Measurements from ENCODE around the gene PTGDR2.
"Not testable (repeated sequence)": the region's sequence is repeated elsewhere in the genome, so short reads cannot be mapped to it uniquely, and the experiment has no call there.

PTGDR2 gene

DNA sequence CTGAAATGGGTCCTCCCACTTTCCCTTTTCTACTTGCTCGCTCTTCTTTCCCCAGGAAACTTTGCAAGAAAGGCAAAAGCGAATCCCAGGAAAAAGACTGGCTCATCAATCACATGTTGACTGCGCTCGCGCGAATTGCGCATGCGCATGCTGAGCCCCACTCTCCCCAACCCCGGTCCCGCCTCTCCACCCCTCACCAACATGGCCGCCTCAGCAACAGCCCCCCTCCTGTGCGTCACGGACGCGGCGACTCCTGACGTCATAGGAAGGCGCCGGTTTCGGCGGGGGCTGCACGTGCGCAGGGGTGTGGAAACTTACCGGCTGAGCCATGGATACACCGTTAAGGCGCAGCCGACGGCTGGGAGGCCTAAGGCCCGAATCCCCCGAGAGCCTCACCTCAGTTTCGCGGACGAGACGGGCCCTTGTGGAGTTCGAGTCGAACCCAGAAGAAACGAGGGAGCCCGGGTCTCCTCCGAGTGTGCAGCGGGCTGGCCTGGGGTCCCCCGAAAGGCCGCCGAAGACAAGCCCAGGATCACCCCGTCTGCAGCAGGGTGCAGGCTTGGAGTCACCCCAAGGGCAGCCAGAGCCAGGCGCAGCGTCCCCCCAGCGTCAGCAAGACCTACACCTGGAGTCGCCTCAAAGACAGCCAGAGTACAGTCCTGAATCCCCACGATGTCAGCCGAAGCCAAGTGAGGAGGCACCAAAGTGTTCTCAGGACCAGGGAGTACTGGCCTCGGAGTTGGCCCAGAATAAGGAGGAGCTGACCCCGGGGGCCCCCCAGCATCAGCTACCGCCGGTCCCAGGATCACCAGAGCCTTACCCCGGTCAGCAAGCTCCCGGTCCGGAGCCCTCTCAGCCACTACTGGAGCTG lies 13.7 kb downstream of the PTGDR2 start, which contains the start of gene CCDC86:
Gene CCDC86, plus strand, starts transcription at position 317 of the 871 bp plus-strand sequence. Its CDS starts 12 bp downstream, at position 329.
- DNase-seq = peak; percentile 98

DNA sequence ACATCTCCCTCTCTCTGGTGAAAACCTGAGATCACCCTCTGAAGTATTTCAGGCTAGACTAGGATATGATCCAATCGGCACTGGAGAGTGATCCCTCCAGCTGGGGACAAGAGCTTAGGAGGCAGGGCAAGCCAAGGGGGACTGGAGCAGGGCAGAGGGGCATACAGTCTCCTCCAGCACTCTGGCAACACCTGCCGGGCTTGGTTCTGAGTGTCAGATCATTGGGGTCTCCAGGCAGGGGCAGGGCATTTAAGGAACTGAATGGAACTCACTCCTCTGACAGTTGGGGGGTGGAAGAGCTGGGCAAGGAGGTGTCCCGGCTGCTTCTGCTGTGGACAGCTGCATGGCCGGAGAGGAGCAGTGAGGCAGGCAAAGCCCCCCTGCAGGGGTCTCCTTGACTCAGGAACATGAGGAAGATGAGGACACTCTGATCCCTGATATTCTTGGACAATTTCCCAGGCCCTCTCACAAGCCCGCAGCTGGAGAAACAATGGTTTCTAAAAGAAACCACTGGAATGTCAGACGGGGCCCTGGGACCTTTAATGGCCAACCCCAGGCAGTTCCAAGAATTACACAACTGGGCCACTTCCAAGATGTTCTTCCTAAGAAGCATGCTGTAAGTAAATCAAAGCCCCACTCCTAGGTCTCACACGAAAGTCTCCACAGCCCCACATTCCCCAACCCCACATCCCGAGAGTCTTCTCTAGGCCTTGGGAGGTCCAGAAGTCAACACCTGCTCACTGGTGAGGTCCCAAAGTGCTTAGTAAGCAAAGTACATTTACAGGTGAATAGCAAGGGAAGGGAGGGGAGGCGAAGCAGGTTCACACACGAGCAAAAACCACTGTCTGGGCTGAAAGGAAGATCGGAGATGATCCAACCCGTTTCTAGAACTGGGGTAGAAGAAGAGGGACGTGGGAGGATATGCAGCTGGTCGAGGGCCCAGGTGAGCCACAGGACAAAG lies 15.0 kb downstream of the PTGDR2 start:
- no peak for DNase-seq

DNA sequence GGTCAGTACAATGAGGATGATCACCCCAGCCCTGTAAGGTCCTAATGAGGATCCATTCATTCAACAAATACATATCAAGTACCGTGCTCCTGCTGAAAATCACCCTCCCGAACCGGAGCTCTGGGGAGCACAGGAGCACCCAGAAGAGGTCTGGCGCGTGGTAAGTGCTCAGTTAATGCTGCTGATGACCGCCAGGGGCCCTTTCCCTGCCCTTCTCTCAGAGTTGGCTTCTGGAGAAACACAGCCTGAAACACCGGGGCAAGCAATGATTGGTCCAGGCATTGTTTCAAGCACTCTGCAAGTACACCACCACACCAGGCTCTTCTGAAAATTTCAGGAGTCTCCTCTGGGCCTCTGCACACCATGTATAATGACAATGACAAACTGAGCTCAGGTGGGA lies 17.6 kb downstream of the PTGDR2 start:
- no peak for DNase-seq

DNA sequence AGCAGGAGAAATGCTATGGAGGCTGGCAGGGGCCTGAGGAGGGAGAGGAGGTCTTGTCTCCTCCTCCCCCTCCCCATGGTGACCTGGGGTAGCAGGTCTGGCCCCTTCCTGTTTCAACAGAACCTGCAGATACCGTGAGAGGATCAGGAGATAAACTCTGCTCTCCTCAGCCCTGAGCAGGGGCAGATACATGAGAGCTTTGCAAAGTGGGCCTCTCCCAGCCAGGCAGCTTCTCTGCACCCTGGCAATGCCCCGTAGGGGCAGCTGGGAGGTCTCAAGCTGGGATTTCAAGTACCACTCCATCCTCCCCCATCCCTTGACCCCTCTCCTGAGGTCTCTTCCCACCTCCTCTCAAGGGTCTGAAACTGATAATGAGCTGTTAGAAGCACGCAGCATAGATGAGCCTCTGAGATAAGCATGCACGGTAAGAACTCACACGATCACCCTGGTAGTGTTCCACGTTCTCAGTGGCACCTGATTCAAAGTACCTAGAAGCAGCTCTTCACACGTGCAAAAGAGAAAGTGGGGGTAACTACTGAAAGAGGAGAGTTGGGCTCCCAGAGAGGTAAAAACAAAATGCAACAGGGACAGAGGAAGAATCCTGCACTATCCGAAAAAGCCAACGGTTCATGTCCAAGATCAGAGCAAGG lies 18.8 kb downstream of the PTGDR2 start:
- DNase-seq = no peak

DNA sequence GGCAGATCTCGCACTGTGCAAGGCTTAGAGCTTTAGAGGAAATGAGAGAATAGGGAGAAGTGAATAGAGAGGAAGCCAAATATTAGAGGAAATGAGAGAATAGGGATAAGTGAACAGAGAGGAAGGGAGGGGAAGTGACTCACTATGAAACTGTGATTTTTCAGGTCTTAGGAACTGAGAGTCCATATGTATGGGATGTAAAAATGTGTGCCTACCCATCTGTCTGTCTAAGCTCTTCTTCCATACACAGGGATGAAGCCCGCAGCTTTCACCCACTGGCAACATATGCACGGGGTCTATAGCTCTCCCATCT lies 20.3 kb downstream of the PTGDR2 start:
- DNase-seq = no peak

DNA sequence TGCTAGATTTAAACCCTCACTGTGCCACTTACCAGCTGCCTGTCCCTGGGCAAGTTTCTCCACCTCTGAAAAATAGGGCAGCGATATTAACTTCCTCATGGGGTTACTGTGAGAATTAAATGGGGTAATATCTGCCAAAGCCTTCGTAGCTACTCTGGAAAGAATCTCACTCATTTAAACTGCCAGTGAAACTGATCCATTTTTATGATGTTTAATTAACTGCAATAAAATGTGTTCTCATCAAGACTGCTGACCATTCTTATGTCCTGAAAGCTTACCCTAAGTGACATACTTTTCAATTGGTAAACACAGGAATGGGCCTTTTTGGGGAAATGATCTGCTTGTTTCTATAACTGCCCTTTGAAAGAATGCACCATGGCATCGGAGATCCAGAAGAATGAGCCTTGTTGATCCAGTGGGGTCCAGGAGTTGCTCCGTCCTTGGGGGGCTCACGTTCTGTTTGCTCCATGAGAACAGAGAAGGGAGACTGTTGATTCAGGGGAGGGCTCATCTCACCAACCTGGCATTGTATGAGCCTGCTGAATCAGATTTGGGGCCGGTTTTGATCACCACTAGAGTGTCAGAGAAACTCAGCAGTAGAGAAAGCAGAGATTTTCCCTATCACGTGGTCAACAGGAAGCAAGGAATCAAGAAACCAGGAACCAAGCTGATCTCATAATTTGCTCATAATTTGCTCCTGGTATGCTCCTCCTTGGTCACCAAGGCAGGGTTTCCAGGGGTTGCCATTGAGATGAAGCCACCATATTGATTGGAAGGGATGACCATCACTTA lies 20.8 kb downstream of the PTGDR2 start:
- DNase-seq = no peak

DNA sequence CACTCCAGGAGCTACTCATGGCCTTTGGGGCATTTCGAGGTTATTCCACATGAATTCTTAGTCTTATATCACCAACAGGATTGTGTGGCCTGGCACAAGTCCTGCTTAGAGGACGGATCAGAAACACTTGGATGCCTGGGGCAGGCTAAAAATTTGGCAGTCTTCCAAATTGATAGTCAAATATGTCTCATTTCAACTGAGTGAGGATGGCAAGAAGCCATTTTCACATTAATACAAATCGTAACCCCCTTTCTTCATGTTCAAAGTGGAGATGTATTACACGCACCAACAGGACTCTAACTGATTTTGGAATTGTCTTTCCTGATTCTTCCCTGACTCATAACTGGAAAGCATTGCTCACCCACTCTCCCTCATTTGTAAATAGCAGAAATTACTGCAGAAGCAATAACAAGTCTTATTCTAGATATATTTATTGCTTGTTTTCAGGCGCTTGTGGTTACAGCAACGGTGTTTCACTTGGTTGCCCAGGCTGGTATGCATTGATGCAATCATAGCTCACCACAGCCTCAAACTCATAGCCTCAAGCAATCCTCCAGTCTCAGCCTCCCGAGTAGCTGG lies 24.2 kb downstream of the PTGDR2 start:
- peak; percentile 57 for DNase-seq

DNA sequence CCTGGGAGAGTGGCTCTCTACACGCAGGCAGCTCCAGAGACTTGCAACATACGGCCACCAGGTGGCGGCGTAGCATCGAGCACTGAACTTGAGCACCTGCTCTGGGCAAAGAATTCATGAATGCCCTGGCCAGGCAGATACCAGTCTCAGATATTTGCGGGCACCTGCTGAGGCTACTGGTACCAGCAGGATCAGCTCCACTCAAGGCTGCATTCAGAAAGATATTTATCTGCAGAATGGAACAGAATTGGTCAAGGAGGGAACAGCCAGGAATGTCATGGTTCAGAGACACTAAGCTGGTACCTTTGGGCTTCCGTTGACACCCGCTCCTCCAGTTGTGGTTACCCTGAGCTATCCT lies 24.6 kb downstream of the PTGDR2 start:
- DNase-seq = peak; percentile 93

DNA sequence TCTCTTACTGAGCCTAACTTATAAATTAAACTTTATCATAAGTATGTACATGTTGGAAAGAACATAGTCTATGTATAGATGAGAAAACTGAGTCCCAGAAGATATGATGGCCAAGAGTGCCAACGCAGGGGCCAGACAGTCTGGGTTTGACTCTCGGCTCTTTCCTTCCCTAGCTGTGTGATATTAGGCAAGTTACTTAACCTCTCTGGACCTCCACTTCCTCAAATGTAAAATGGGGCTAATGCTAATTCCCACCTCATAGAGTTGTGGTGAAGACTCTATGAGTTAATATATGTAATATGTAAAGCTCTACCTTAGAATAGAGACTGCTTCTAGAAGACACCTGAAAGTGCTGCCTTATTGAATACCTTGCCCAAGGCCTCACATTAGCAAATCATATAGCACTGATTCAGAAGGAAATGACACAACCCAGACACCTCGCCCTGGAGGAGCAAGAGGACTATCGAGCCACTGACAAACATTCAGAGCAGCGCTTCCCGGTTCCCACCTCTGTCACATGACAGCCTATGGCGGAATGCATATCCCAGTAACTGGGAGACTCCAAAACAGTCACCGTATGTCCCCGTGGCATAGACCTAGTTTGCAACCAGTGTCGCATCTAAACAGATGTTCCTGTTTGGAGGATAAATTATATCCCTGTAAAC lies 25.1 kb downstream of the PTGDR2 start:
- no peak for DNase-seq

DNA sequence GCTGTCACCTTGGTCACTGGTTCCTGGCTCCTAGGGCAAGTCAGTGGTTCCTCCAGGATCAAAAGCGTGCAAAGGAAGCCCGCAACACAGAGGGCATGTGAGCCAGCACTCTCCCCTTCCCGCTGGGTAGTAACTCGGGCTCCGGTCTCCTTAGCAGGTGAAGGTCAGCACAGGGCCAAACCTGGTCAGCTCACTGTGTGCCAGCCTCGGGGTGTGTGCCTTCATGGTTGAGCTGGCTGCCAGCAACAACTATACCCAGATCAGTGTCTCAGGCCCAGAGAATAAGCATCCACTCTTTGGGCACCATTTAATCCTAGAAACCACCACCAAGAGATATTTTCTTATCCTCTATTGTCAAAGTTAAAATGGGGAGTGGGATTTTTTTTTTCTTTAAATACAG lies 30.0 kb downstream of the PTGDR2 start:
- no peak for DNase-seq

DNA sequence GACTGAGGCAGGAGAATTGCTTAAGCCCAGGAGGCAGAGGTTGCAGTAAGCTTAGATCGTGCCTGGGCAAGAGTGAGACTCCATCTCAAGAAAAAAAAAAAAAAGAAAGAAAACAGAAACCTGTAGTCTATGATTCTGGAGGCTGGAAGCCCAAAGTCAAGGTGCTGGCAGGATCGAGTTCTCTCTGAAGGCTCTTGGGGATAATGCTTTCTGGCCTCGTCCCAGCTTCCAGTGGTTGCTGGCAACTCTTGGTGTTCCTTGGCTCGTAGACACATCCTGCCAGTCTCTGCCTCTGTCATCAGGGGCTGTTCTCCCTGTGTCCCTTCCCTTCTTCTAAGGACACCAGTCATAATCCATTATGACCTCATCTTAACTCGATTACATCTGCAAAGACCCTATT lies 30.6 kb downstream of the PTGDR2 start:
- no peak for DNase-seq

DNA sequence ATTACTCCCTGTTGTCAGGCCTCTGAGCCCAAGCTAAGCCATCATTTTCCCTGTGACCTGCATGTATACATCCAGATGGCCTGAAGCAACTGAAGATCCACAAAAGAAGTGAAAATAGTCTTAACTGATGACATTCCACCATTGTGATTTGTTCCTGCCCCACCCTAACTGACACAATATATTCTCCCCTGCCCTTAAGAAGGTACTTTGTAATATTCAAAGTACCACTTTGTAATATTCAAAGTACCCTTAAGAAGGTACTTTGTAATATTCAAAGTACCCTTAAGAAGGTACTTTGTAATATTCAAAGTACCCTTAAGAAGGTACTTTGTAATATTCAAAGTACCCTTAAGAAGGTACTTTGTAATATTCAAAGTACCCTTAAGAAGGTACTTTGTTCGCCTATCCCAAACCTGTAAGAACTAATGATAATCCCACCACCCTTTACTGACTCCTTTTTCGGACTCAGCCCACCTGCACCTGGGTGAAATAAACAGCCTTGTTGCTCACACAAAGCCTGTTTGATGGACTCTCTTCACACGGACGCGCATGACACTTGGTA lies 31.9 kb downstream of the PTGDR2 start:
- not testable (repeated sequence) for DNase-seq

DNA sequence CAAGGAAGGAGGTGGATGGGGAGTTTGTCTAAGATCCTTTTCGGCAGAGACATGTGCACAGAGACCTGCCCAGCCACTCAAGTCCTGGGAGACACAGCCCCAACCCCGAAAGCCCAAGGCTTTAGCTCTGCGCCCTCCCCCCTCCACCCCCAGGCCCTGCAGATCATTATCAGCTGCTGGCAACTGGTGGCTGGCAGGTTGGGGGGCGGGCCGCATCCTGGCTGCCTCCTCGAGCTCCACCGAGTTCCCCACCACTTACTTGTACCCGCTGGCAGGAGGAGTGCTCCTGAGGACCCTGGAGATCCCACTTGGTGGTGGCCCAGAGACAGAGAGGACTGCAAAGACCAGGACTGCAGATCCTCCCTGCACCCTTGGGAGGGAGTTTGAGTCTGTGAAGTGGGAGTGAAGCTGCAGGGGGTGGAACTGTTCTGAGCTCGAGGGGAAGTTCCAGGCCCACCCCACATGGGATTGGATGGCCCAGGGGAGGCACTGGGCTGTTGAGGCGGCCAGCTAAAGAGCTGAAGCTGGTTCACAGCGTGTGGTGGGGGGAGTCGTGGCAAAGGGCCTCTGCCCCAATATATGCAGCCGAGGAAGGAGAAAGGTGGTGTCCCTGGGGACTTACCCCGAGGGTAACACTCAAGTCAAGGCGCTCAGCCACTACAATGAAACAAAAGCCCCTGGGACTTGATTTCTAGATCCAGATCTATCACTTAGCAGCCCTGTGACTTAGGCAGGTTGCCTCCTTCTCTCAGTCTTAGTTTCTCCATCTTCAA lies 33.7 kb downstream of the PTGDR2 start:
- no peak for DNase-seq

DNA sequence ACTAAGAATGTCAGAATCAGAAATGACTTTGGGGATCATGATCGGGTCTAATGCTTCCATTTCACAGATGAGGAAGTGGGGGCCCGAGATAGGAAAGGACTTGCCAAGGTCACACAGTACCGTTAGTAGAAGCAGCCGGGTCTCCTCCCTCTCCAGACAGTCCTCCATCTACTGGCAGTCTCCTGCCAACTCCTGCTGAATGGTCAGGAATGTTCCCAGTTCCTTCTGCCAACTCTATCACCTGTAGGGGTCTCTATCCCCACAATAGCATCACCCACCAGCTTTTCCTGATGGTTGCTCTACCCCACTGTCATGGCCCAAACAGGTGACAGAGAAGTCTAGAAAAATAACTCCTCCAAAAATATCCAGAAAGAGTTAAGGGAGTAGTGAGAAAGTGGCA lies 37.7 kb downstream of the PTGDR2 start:
- no peak for DNase-seq

DNA sequence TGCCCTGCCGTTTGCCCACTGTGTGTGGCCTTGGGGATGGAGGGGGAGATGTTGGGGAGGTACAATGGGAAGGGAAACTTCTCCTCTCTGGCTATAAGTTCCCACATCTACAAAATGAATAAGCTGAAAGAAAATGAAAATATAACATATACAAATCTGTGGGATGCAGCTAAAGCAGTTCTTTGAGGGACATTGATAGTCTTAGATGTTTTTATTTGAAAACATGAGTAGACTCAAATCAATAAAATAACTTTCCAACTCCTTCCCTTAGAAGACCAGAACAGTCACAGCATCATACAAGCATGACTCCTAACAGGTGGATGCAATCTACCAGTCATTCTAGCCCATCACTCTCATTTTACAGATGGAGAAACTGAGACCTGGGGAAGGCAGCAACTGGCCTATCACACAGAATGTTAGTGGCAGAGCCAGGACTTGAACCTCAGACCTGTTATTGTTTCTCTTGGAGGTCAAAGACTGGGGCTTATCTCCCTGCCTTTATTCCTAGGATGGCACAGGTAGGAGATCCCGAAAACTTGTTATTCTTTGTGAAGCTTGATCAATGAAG lies 39.1 kb downstream of the PTGDR2 start:
- no peak for DNase-seq

DNA sequence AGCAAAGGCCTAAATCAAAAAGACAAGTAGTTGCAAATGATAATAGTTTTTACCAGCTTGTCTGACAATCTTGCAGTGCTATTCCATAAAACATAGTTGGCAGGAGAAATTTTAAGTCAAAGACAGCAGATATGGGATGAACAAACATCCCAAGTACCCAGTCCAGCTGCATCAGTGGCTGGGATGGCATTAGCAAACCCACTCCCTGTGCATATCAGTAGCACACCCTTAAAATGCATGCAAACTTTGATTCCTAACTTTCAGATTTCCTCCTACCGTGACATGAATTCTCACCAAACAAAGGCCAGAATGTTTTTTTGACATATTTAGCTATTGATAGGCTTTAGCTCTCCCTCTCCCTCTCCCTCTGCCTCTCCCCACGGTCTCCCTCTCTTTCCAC lies 41.6 kb downstream of the PTGDR2 start:
- DNase-seq = no peak

DNA sequence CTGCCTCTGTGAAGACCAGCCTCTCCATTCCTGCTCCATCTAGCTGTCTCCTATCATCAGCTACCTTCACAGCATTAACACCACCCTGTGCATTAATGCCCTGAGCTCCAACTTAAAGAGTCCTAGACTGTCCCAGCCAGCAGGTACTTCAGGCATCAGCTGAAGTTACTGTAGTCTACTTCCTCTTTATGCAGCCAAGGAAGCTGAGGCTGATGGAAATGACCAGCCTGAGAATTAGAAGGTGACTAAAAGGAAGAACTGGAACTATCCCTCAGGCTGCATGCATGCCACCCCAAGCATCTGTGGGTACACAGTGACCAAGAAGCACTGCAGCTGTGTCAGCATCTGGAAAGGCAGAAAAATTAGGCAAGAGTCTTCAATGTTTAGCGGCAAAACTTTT lies 42.4 kb downstream of the PTGDR2 start:
- no peak for DNase-seq

DNA sequence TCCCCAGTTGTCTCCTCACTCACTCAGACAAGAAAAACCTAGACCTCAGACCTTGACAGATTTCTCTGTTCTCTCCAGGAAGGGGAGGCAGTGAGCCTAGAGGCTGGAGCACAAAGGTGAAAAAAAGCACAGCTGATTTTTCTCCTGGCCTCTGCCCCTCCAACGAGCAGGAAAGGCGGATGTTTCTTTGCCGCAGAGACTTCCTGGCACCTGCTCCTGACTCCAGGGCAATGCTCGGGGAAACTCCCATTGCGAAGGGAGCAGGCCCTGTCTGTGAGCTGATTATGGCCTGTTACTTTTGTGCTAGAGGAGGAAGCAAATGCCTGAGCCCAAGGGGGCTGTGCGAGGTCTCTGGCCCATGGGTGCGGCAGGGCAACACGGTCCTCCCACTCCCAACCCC lies 45.2 kb downstream of the PTGDR2 start:
- DNase-seq = peak; percentile 66

DNA sequence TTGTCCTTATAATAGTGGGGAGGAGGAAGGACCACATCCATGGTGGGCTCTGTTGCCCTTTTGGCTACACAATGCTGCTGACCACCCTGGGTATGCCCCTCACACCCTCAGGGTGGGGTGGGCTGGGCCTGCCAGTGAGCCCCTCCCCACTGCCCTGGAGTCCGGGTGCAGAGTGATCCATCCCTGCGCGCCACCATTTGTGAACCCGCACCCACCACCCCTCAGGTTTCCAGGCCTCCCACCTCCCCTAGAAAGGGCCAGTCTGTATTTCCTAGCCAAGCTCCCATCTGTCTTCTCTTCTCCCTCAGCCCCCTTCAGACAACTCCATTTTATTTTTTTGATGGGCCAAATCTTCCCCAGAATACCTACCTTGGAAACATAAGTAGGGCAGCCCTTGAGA lies 45.6 kb downstream of the PTGDR2 start:
- DNase-seq = no peak

DNA sequence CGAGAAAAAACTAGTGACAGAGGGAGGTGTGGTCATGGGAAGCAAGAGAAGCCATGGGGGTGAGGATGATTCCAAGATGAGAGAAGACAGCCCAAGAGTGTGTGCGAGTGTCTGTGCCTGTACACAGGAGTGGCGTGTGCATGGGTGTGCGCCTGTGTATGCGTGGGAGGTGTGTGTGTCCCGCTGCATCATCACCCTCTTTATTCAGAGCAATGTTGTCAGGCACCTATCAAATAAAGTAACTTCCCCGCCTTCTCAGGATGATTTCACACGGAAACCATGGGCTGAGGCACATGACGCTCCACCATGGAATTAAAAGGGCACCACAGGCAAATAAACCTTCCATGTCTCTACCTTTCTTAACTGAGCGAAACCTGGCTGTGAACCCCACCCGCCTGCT lies 46.1 kb downstream of the PTGDR2 start:
- DNase-seq = no peak
